Heart left ventricle (tissue), 16 donors: ENCODE data around the gene EGFL8. TPM values are rescaled to one million over a fixed set of nuclear protein-coding genes. Genes with fewer than 3 reads are reported as not detected.

ENCODE experiments used
- ATAC-seq, 4 donors: fragments of 200-7000 bp; cut with Tn5 transposase; one replicate each; pipeline ENCODE4 v1.9.1; 2020 to 2022; ENCODE audit warnings: moderate library complexity in 4 of 4, mild to moderate bottlenecking in 3 of 4, moderate number of reproducible peaks in 1 of 4
- DNase-seq, 5 donors: peaks; one replicate each; pipeline ENCODE4 v3.0.0-alpha.2; 2020
- H3K27ac ChIP-seq, 12 donors: fragments of 200-600 bp; sonication (generic) in 4 of 12; one replicate each; pipeline versions ENCODE4 v1.5.0 to v1.8.0; 2016 to 2022; ENCODE audit warnings: mild to moderate bottlenecking in 2 of 12
- H3K27me3 ChIP-seq, 9 donors: fragments of 200-600 bp; sonication (generic) in 2 of 9; one replicate each; pipeline versions ENCODE4 v1.5.1 to v1.8.0; 2016 to 2022; ENCODE audit warnings: mild to moderate bottlenecking in 3 of 9
- H3K36me3 ChIP-seq, 9 donors: fragments of 200-600 bp; sonication (generic) in 2 of 9; one replicate each; pipeline versions ENCODE4 v1.5.0 to v1.8.0; 2018 to 2022; ENCODE audit warnings: mild to moderate bottlenecking in 2 of 9
- H3K4me1 ChIP-seq, 12 donors: fragments of 200-600 bp; sonication (generic) in 4 of 12; one replicate each; pipeline versions ENCODE4 v1.5.0 to v1.8.0; 2016 to 2022; ENCODE audit warnings: mild to moderate bottlenecking in 3 of 12
- H3K4me3 ChIP-seq, 12 donors: fragments of 200-600 bp; sonication (generic) in 4 of 12; one replicate each; pipeline versions ENCODE4 v1.5.0 to v1.8.0; 2017 to 2022; ENCODE audit warnings: mild to moderate bottlenecking in 9 of 12, moderate library complexity in 4 of 12
- H3K9me3 ChIP-seq, 12 donors: fragments of 200-600 bp; sonication (generic) in 4 of 12; one replicate each; pipeline versions ENCODE4 v1.5.0 to v1.8.0; 2016 to 2022; ENCODE audit warnings: mild to moderate bottlenecking in 1 of 12
- CTCF ChIP-seq, 12 donors: fragments of 200-600 bp; sonication (generic) in 4 of 12; IDR thresholded peaks; one replicate each; pipeline versions ENCODE4 v1.5.0 to v1.8.0; 2018 to 2022; ENCODE audit warnings: antibody characterized with exemption in 12 of 12, mild to moderate bottlenecking in 5 of 12
- POLR2A ChIP-seq, 2 donors: fragments of 450-650 bp; IDR thresholded peaks; one replicate each; pipeline ENCODE4 v1.6.1; 2017; ENCODE audit warnings: antibody characterized with exemption in 2 of 2, mild to moderate bottlenecking in 2 of 2, moderate library complexity in 2 of 2
- WGBS, 4 donors: extraction: QIAGEN DNeasy Blood & Tissue Kit in 2 of 4; methylation state at CpG; one replicate each; pipeline versions ENCODE4 v1.1.5 to v1.1.7; 2013 to 2018; 5-methylcytosine and 5-hydroxymethylcytosine counted together
- intact Hi-C, 10 donors: fragments of 100-400 bp; cut with DNase I; formaldehyde crosslinking; loops; one replicate each; pipeline versions ENCODE4 v1.11.1 to v1.14.2; 2022
- polyA plus RNA-seq, 2 donors: library from polyadenylated mRNA; stranded (reverse); fragments of 200-250 nt; gene quantifications; one replicate each; pipeline ENCODE4 v1.2.3, GENCODE V29; 2013
- total RNA-seq, 9 donors: library from RNA; depleted of rRNA in 2 of 9; stranded (reverse); fragments of >200 nt in 2 of 9; fragmentation: NEBNext Ultra II Directional in 3 of 9; extraction: Animal tissue kit (Norgen Biotek cat#: 25700) in 3 of 9; gene quantifications; one replicate each; pipeline versions ENCODE4 v1.1.0 to v1.2.4, GENCODE V29; 2016 to 2023
- donor health status: ischemic (EF 13 %, LVEDD 7.1; RV severe dilation, severe dysfunction).
- donor health status: healthy with polysubstance abuse.
- donor health status: DM: no; HTN: yes; CAD: no.
- donor health status: DM: no; HTN: no; CAD: no.
- donor health status: ischemic (EF 25% LVEDD 6.9; RV normal size, moderate dysfunction).
- donor health status: ischemic (EF 25% LVEDD 5.7; RV mildly dilated, moderate dysfunction).
- donor health status: healthy.
- donor health status: DM: yes; HTN: yes; CAD: no.
- donor health status: ischemic (EF 35%, LVEDD 5.7; RV mildly dilated, moderate dysfunction).
- donor health status: nonischemic (EF 11% LVEDD 7.7; RV severe dilation, severe dysfunction).
- donor health status: DM: yes; HTN: yes; CAD: no.
- donor health status: PGD.
- donor health status: ischemic (EF 29% LVEDD 5.4; RV normal size, mild dysfunction).
- donor health status: nonischemic (EF 23%, LVEDD 6.1; RV moderate dilation, normal function).

EGFL8 gene
- total and polyA plus RNA-seq, 11 donors: 2.4 to 11.2 (median 6.1) TPM

- TF ChIP-seq POLR2A (IDR thresholded peaks at IDR 0.05) (no peak), CTCF (IDR thresholded peaks at IDR 0.05) (no peak)
- 66 to 84% (median 73%) methylated on average over 8 to 10 of the region's 10 CpGs for WGBS, 4 donors
- H3K27ac ChIP-seq: peak overlapping the region in 9 of 12 donors; percentile 14 to 100 (median 69)
Measured at GRCh38 chr6:32181915-32182529, 17.6 kb downstream of the EGFL8 start.

GRCh38 chr6:32182555-32182981, 18.2 kb downstream of the EGFL8 start:
- no peak for ATAC-seq
- peaks cover 9 to 73% (median 59%) of the 10 kb centered on the region in 12 donors for H3K4me1 ChIP-seq
- TF ChIP-seq POLR2A (IDR thresholded peaks at IDR 0.05): no peak
- 87 to 89% (median 88%) methylated on average over 10 of the region's 10 CpGs for WGBS, 4 donors
- peaks cover 0 to 61% (median 50%) of the 10 kb centered on the region in 9 donors for H3K36me3 ChIP-seq
- no peak for DNase-seq
- H3K27me3 ChIP-seq: no peaks in the 10 kb centered on the region
- no peaks in the 10 kb centered on the region for H3K9me3 ChIP-seq
- intact Hi-C loops: no loop called here
- no peak overlapping the region for H3K4me3 ChIP-seq
- peak overlapping the region in 9 of 12 donors; percentile 62 to 100 (median 71) for H3K27ac ChIP-seq

More at GRCh38 chr6:32181915-32182529, 17.6 kb downstream of the EGFL8 start:
- Histone ChIP-seq H3K36me3 (peaks cover 0 to 55% (median 44%) of the 10 kb centered on the region in 9 donors), H3K4me1 (peaks cover 10 to 72% (median 58%) of the 10 kb centered on the region in 12 donors), H3K4me3 (no peak overlapping the region), H3K27me3 (no peaks in the 10 kb centered on the region), H3K9me3 (no peaks in the 10 kb centered on the region)
- DNase-seq (peak in 1 of 5 donors; percentile 38), ATAC-seq (no peak)
- intact Hi-C loops: no loop called here

- Histone ChIP-seq H3K27me3 (no peaks in the 10 kb centered on the region), H3K27ac (peak overlapping the region in 11 of 12 donors; percentile 62 to 100 (median 71)), H3K4me3 (no peak overlapping the region), H3K9me3 (no peaks in the 10 kb centered on the region), H3K4me1 (peaks cover 9 to 78% (median 64%) of the 10 kb centered on the region in 12 donors), H3K36me3 (peaks cover 0 to 65% (median 54%) of the 10 kb centered on the region in 9 donors)
- ATAC-seq: no peak
- intact Hi-C loops: no loop called here
- TF ChIP-seq CTCF (IDR thresholded peaks at IDR 0.05) (no peak), POLR2A (IDR thresholded peaks at IDR 0.05) (no peak)
- DNase-seq: no peak
- 76 to 86% (median 79%) methylated on average over 3 of the region's 3 CpGs for WGBS, 4 donors
Measured at GRCh38 chr6:32183030-32183429, 18.6 kb downstream of the EGFL8 start.

- Histone ChIP-seq H3K36me3 (peaks cover 0 to 65% (median 55%) of the 10 kb centered on the region in 9 donors), H3K9me3 (no peaks in the 10 kb centered on the region), H3K27ac (peak overlapping the region in 11 of 12 donors; percentile 62 to 100 (median 71)), H3K4me1 (peaks cover 9 to 83% (median 69%) of the 10 kb centered on the region in 12 donors), H3K4me3 (no peak overlapping the region), H3K27me3 (no peaks in the 10 kb centered on the region)
- DNase-seq (peak in 4 of 5 donors; percentile 57 to 67 (median 64)), ATAC-seq (no peak)
- 61 to 75% (median 69%) methylated on average over 12 to 15 of the region's 15 CpGs for WGBS, 4 donors
- intact Hi-C loops: no loop called here
- TF ChIP-seq CTCF (IDR thresholded peaks at IDR 0.05) (no peak), POLR2A (IDR thresholded peaks at IDR 0.05) (no peak)
Measured at GRCh38 chr6:32183483-32184083, 19.2 kb downstream of the EGFL8 start.
